OCI-LY3 (cell line): ENCODE data around the gene ZNF563.

Source experiments
- H2AFZ ChIP-seq: fragments of 200-600, 300-600 bp; shearing (Covaris generic); 2 replicates; pipeline ENCODE4 v1.6.0; 2014; ENCODE audit warnings: antibody characterized with exemption, low read depth, low read length
- H3K27ac ChIP-seq: fragments of 200-600, 300-600 bp; sonication (generic); 2 replicates; pipeline ENCODE4 v1.5.1; 2014; ENCODE audit warnings: mild to moderate bottlenecking, low read length, moderate library complexity, mixed read lengths
- H3K27me3 ChIP-seq: fragments of 200-600, 300-600 bp; sonication (generic); 2 replicates; pipeline ENCODE4 v1.6.1; 2014; ENCODE audit warnings: low read depth, low read length, mixed read lengths
- H3K36me3 ChIP-seq: fragments of 200-600, 300-600 bp; sonication (generic); replicated peaks from 2 replicates; pipeline ENCODE3; 2014; ENCODE audit warnings: low read depth, low read length, mixed read lengths
- H3K4me1 ChIP-seq: fragments of 300-600, 200-600 bp; sonication (generic); 2 replicates; pipeline ENCODE4 v1.6.1; 2014; ENCODE audit warnings: low read length, mixed read lengths
- H3K4me2 ChIP-seq: fragments of 200-600, 300-600 bp; sonication (generic); 2 replicates; pipeline ENCODE4 v1.6.1; 2014; ENCODE audit warnings: low read length, mixed read lengths
- H3K4me3 ChIP-seq: fragments of 300-600, 200-600 bp; sonication (generic); 2 replicates; pipeline ENCODE4 v1.5.1; 2014; ENCODE audit warnings: antibody characterized with exemption, mild to moderate bottlenecking, low read length, moderate library complexity
- H3K79me2 ChIP-seq: fragments of 300-600, 200-600 bp; shearing (Covaris generic); 2 replicates; pipeline ENCODE4 v1.6.1; 2014; ENCODE audit warnings: mild to moderate bottlenecking, low read length, mixed read lengths
- H3K9ac ChIP-seq: fragments of 300-600, 200-600 bp; shearing (Covaris generic); 2 replicates; pipeline ENCODE4 v1.6.0; 2014; ENCODE audit warnings: mild to moderate bottlenecking, low read length, moderate library complexity
- H3K9me3 ChIP-seq: fragments of 200-600, 300-600 bp; shearing (Covaris generic); 2 replicates; pipeline ENCODE4 v1.6.1; 2014; ENCODE audit warnings: low read length, mixed read lengths; ENCODE audit not compliant: insufficient read depth
- H4K20me1 ChIP-seq: fragments of 200-600, 300-600 bp; sonication (generic); 2 replicates; pipeline ENCODE4 v1.6.1; 2016; ENCODE audit warnings: low read length, mixed read lengths; ENCODE audit not compliant: insufficient read depth
- CTCF ChIP-seq: fragments of 200-600, 300-600 bp; sonication (generic); IDR thresholded peaks from 2 replicates; pipeline ENCODE4 v1.5.1; 2014; ENCODE audit warnings: antibody characterized with exemption, low read length, low read depth
- EZH2phosphoT487 ChIP-seq: fragments of 200-600 bp; shearing (Covaris generic); IDR thresholded peaks from 2 replicates; pipeline ENCODE4 v1.6.1; 2018; ENCODE audit warnings: antibody characterized with exemption, mixed run types, low read depth

ZNF563 gene

GRCh38 chr19:12293777-12294248 lies 39.6 kb downstream of the ZNF563 start:
- Histone ChIP-seq H3K36me3 (peaks cover 9% of the 10 kb centered on the region), H3K4me3 (peak overlapping the region; percentile 80), H3K9ac (peak overlapping the region; percentile 79), H2AFZ (no peak overlapping the region), H3K4me2 (peak overlapping the region; percentile 90), H3K27me3 (no peaks in the 10 kb centered on the region), H3K4me1 (peaks cover 11% of the 10 kb centered on the region), H3K79me2 (peaks cover 36% of the 10 kb centered on the region), H3K27ac (peak overlapping the region; percentile 46), H4K20me1 (peaks cover 6% of the 10 kb centered on the region; the same call in 1 of the 2 replicates), H3K9me3 (no peaks in the 10 kb centered on the region)
- TF ChIP-seq CTCF = no peak
- no peak for TF ChIP-seq EZH2phosphoT487

GRCh38 chr19:12289790-12290065 lies 43.7 kb downstream of the ZNF563 start:
- Histone ChIP-seq H2AFZ (no peak overlapping the region), H3K79me2 (peaks cover 47% of the 10 kb centered on the region), H4K20me1 (peaks cover 6% of the 10 kb centered on the region; the same call in 1 of the 2 replicates), H3K4me3 (no peak overlapping the region), H3K36me3 (peaks cover 21% of the 10 kb centered on the region), H3K27ac (no peak overlapping the region), H3K9ac (no peak overlapping the region), H3K9me3 (no peaks in the 10 kb centered on the region), H3K4me2 (no peak overlapping the region), H3K27me3 (no peaks in the 10 kb centered on the region), H3K4me1 (peaks cover 7% of the 10 kb centered on the region)
- TF ChIP-seq CTCF (no peak), EZH2phosphoT487 (no peak)

- Histone ChIP-seq H3K9me3 (no peaks in the 10 kb centered on the region), H3K27ac (no peak overlapping the region), H4K20me1 (peaks cover under 1% of the 10 kb centered on the region; the same call in 1 of the 2 replicates), H3K4me3 (no peak overlapping the region), H3K36me3 (peaks cover 22% of the 10 kb centered on the region), H3K4me2 (no peak overlapping the region), H2AFZ (no peak overlapping the region), H3K4me1 (peaks cover under 1% of the 10 kb centered on the region), H3K9ac (no peak overlapping the region), H3K27me3 (no peaks in the 10 kb centered on the region), H3K79me2 (peaks cover 37% of the 10 kb centered on the region)
- TF ChIP-seq CTCF = no peak
- TF ChIP-seq EZH2phosphoT487 = no peak
Observed at GRCh38 chr19:12287958-12288500, 45.4 kb downstream of the ZNF563 start.

GRCh38 chr19:12284631-12285030 lies 48.8 kb downstream of the ZNF563 start:
- no peaks in the 10 kb centered on the region for H4K20me1 ChIP-seq
- no peaks in the 10 kb centered on the region for H3K9me3 ChIP-seq
- no peak overlapping the region for H3K4me3 ChIP-seq
- H3K9ac ChIP-seq = no peak overlapping the region
- H3K27me3 ChIP-seq = no peaks in the 10 kb centered on the region
- no peak overlapping the region for H3K27ac ChIP-seq
- no peak overlapping the region for H3K4me2 ChIP-seq
- H3K79me2 ChIP-seq = peaks cover 19% of the 10 kb centered on the region
- no peaks in the 10 kb centered on the region for H3K4me1 ChIP-seq
- TF ChIP-seq EZH2phosphoT487 (no peak), CTCF (no peak)
- H3K36me3 ChIP-seq = peaks cover 17% of the 10 kb centered on the region
- H2AFZ ChIP-seq = no peak overlapping the region
